GM18861 (cell line): Measurements from ENCODE around the gene TCF20.

Source experiments
- ATAC-seq: cut with Tn5 transposase; IDR thresholded peaks from one replicate; pipeline ENCODE4 v1.9.1; 2021; ENCODE audit not compliant: unreplicated experiment

TCF20 gene

DNA sequence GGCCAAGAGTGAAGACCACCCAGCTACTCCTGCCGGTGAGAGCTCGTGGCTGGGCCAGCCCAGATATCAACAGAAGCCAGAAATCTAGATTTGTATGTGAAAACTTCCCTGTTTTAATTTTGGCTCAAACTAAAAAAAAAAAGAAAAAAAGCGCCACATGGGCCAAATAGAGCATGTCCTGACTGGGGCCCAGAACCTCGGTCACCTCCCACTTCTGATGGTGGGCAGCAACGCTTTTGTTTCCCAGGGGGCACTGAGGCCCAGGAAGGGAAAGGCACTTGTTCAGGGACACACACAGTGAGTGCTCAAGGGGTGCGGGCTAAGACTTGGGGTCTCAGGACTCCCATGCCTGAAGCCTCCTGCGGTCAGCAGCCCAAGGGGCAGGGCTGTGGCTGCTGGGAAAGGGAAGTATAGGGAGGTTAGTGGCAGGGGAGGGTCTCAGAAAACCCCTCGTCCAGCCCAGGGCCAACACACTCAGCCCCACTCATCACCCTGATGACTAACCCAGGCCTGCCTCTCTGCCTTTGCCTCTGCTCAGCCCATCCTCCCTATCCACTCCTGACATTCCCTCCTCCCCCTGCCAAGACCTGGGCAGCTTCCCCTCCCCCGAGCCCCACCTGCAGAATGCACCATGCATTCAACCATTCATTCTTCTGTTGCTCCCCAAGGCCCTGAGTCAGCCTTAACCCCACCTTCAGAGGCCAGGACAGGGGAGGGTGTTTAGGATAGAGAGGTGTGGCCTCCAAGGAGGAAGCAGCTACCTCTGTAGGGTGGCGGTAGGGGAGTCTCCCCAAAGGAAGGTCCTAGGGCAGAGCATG is 30.0 kb upstream of the TCF20 start:
- peak; percentile 48 for ATAC-seq

DNA sequence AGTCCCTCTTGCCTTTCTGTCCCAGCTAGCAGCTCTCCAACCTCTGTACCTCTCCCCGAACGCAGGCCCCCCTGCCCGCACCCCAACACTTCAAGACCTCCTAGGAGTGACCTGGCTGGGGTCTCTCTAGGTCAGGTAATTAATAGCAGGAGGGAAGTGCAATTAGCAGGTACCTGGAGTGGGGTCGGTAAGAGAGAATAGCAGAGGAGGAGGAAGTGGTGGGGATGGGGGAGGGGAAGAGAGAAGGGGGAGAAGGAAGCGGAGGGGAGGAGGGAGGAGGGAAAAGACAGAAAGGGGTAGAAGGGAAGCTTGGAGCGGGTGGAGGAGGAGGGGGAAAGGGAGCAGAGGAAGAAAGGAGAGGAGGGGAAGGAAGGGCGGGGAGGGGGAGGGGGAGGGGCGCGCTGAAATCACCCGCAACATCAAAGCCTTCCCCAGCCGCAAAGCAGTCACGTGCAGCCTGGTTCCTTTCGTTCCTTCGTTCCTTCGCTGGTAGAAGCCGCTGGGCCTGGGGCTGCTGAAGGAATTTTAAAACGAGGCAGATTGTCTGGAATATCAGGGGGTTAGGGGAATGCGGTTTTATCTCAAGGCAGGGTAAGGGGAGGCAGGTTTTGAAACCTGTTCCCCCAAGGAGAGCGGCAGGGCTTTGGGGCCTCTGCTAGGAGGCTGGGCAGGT is 29.3 kb upstream of the TCF20 start:
- no peak for ATAC-seq

DNA sequence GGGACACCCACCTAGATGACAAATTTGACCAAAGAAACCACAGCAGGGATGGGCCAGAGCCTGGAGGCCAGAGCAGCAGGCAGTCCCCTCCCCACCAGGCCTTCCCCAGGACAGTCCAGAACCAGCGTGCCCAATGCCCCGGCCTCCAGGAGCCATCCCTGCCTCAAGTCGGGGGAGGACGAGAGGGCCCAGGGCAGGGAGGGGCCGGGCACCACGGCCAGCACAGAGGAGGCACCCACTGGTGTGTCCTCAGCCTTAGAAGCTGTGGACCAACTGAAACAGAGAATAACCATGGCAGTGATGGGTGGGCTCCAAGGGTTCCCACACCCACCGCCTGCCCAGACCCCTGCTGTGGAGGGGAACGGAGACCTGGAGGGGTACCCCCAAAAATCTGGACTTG is 28.3 kb upstream of the TCF20 start:
- ATAC-seq: no peak

GRCh38 chr22:42297778-42298177 is 27.3 kb upstream of the TCF20 start:
- ATAC-seq: no peak

GRCh38 chr22:42296883-42297282 is 26.4 kb upstream of the TCF20 start:
- ATAC-seq: no peak

GRCh38 chr22:42296381-42296853 is 26.0 kb upstream of the TCF20 start:
- ATAC-seq: no peak

GRCh38 chr22:42294034-42294985 is 23.9 kb upstream of the TCF20 start:
- ATAC-seq: no peak

- no peak for ATAC-seq
These were observed 22.5 kb upstream of the TCF20 start for GRCh38 chr22:42292732-42293520.

GRCh38 chr22:42291287-42291686 is 20.8 kb upstream of the TCF20 start:
- no peak for ATAC-seq

DNA sequence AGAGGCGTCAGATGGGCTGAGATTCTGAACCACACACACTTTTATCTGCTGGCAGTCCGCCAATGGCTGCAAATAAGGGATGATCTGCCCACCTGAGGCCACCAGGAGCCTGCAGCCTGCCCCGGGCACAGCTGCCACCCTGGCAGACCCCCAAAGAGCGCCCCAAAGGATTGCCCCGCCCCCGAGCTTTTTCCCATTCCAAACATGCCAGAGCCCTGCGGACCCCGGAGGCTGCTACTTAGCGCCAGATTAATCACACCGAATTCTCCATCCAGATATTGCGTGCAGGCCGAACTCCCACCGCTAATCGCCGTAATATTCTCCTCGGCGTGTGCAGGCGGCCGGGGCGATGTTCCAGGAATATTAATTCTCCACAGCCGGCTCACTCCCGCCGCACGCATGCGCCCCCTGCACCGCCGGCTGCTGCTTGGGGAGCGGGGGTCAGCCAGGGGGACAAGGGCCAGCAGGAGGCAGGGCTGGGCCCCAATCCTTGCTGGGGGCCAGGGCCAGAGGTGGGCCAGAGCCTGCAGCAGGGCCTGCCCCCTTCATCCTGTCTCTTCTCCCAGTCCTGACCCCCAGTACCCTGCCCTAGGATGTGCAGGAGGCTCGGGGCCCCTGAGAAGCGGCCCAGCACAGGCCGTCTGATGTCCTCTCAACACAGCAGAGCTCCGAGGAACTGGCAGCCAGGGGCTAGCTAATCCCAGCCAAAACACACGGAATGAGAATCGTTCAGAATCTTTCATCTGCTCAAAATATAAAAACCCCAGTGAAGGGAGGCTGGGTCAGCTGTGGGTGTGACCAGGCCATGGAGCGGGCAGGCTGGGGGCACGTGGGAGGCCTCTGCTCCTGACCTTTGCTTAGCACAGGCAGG is 19.5 kb upstream of the TCF20 start:
- ATAC-seq: no peak

DNA sequence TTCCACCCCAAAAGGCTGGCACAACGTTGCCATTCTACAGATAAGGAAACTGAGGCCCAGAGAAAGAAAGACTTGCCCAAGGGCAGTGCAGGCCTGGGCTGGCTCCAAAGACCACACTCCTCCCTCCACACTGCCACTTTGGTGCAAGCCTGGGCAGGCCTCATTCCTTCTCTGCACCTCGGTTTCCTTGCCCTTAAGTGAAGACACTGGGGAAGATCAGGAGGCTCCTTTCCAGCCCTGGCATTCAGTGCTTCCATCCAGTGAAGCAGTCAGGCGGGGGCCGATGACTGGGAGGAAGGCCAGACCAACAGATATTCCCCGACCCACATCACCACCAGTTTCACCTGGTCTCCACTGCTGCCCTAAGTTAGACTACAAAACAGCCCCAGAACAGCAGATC is 18.3 kb upstream of the TCF20 start:
- ATAC-seq: no peak

DNA sequence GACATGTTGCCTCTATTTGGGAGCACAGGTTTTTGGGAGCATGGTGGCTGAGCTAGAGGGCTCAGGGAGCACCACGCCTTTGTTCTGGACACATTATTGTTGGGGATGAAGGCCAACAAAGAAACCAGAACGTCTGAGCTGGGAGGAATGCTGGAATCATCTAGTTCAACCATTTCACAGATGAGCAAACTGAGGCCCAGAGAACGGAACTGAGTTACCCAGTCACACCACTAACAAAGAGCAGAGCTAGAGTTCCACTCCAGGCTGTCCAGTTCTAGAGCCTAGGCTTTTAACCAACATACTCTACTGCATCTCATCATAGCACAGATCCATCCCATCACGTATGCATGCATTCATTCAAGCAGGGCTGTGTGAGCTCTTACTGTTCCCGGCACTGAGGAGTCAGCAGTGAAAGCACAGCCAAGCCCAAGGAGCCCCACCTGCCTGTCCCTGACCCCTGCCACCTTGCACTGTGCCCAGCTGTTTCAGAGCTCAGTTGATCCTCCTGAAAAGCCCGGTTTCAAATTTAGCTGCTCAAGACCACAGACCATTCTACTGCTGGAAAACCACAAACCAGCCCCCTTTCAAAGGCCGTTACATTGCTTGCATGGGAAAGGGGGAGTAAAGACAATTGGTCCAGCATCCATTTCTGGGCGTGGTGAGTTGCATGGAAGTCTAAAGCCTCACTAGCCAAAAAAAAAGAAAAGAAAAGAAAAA is 16.9 kb upstream of the TCF20 start:
- no peak for ATAC-seq

- ATAC-seq: no peak
These were observed 15.8 kb upstream of the TCF20 start for GRCh38 chr22:42286205-42286604.

DNA sequence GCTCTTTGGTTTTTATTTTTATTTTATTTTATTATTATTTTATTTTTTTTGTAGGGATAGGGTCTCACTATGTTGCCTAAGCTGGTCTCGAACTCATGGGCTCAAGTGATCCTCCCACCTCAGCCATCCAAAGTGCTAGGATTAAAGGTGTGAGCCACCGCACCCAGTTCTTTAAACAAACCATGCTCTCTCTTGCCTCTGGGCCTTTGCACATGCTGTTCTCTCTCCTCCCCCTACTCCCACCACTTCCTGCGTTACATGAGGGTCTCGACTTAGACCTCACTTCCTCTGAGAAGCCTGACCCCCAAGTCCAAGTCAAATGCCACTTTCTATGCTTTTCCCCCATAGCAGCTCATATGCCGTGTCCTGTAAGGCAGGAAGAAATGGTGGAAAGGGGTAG is 15.2 kb upstream of the TCF20 start:
- ATAC-seq: no peak

- ATAC-seq: no peak
These were observed 14.3 kb upstream of the TCF20 start for GRCh38 chr22:42284643-42285181.

GRCh38 chr22:42284202-42284591 is 13.7 kb upstream of the TCF20 start:
- no peak for ATAC-seq

DNA sequence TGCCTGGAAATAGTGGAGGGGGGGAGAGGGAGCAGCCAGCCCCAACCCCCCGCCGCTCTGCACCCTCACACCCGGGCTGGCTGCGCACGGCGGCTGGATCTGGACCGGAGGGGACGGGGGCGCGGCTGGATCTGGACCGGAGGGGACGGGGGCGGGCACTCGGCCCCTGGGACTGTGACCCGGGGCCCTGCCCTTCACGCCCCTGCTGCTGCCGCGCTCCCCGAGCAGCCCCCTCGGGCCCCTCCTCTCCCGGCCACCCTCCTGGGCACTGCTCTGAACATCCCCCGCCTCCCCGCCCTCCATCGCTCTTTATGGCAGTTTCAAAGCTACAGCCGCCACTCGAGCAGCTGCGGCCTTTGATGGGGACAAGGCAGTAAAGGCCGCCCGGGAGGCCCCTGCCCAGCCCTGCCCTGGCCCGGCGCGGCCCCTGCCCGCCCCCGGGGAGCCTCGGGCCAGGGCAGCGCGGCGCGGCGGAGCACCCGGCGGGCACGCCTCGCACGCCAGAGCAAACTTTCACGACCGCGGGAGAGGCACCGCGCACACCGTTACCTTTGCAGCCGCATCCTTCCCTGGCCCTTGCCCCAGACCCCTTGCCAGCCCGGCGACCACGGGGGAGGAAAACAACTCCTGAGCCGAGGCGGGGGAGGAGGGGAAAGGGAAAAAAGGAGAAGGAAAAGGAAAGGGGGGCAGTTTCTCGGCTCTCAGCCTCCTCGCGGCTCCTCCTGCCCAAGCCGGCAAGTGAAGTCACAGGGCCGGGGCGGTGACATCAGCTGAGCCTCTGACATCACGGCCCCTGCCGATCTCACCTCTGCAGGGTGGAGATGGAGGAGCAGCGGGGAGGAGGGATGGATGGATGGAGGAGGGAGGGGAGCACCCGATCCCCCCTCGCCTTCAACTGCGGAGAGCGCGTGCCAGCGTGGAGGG is 13.1 kb upstream of the TCF20 start:
- ATAC-seq: no peak

- ATAC-seq: no peak
These were observed 12.5 kb upstream of the TCF20 start for GRCh38 chr22:42282943-42283277.
